KMS-11 (cell line): ENCODE results near the gene GAPDHS.

Experiments used
- H2AFZ ChIP-seq: fragments of 200-600 bp; sonication (generic); 2 replicates; pipeline ENCODE4 v1.6.1; 2016; ENCODE audit warnings: antibody characterized with exemption, mixed run types, low read depth
- H3K27ac ChIP-seq: fragments of 200-600 bp; sonication (generic); 2 replicates; pipeline ENCODE4 v1.6.1; 2016; ENCODE audit warnings: mild to moderate bottlenecking, mixed run types
- H3K27me3 ChIP-seq: fragments of 200-600 bp; sonication (generic); 2 replicates; pipeline ENCODE4 v1.6.1; 2017; ENCODE audit warnings: mild to moderate bottlenecking, low read depth, mixed run types, moderate library complexity; ENCODE audit not compliant: insufficient read depth
- H3K36me3 ChIP-seq: fragments of 200-600 bp; sonication (generic); 2 replicates; pipeline ENCODE4 v1.6.1; 2017; ENCODE audit warnings: mild to moderate bottlenecking, mixed run types; ENCODE audit not compliant: insufficient read depth
- H3K4me1 ChIP-seq: fragments of 200-600 bp; sonication (generic); 2 replicates; pipeline ENCODE4 v1.6.1; 2016; ENCODE audit warnings: mild to moderate bottlenecking, low read depth, mixed run types; ENCODE audit not compliant: poor library complexity, severe bottlenecking
- H3K4me2 ChIP-seq: fragments of 200-600 bp; sonication (generic); 2 replicates; pipeline ENCODE4 v1.7.0; 2016; ENCODE audit warnings: mild to moderate bottlenecking, mixed run types
- H3K4me3 ChIP-seq: fragments of 200-600 bp; sonication (generic); IDR thresholded peaks from 2 replicates; pipeline ENCODE4 v1.6.1; 2017; ENCODE audit warnings: low read depth, low read length, mixed read lengths; ENCODE audit not compliant: insufficient read depth
- H3K79me2 ChIP-seq: fragments of 200-600 bp; sonication (generic); 2 replicates; pipeline ENCODE4 v1.6.1; 2016; ENCODE audit warnings: low read depth, mixed run types; ENCODE audit not compliant: insufficient read depth
- H3K9ac ChIP-seq: fragments of 200-600 bp; sonication (generic); 2 replicates; pipeline ENCODE4 v1.6.1; 2016; ENCODE audit warnings: mild to moderate bottlenecking, mixed run types
- H4K20me1 ChIP-seq: fragments of 200-600 bp; sonication (generic); 2 replicates; pipeline ENCODE4 v1.6.1; 2016; ENCODE audit warnings: mild to moderate bottlenecking, mixed run types; ENCODE audit not compliant: insufficient read depth
- TF ChIP-seq, protein P1 (sequence below): fragments of 200-600 bp; sonication (generic); conservative IDR thresholded peaks from 2 replicates; pipeline ENCODE4 v1.6.1; 2017; ENCODE audit warnings: low read depth, mild to moderate bottlenecking, antibody characterized with exemption, low read length, moderate library complexity, mixed read lengths

GAPDHS gene

DNA sequence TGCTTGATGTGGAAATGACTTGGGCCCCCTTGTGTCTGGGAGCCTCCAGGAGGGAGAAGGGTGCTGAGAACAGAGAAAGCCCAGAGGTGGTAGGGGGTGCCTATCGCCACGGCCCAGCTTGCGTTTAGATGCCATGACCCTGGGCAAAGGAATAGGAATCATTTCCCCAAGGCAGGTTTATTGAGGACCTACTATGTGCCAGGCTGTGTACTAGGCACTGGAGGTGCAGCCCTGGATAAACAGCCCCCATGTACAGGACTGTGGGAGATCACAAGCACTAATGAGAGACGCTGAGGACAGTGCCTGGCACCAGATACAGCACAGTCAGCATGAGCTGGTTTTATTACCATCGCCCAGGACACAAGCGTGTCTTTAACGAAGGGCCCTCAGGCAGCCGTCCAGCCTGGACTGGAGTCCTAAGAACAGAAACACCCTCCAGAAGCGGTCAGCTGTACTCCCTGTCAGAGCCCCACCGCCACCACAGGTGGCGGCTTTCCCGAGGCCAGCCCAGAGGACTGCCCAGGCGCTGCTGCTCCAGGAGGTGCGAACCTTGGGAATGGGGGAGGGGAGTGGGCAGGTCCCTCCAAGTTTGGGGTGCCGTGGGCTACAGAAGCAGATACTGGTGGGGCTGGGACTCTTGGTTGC, 16.7 kb downstream of the GAPDHS start:
- no peaks in the 10 kb centered on the region for H4K20me1 ChIP-seq

DNA sequence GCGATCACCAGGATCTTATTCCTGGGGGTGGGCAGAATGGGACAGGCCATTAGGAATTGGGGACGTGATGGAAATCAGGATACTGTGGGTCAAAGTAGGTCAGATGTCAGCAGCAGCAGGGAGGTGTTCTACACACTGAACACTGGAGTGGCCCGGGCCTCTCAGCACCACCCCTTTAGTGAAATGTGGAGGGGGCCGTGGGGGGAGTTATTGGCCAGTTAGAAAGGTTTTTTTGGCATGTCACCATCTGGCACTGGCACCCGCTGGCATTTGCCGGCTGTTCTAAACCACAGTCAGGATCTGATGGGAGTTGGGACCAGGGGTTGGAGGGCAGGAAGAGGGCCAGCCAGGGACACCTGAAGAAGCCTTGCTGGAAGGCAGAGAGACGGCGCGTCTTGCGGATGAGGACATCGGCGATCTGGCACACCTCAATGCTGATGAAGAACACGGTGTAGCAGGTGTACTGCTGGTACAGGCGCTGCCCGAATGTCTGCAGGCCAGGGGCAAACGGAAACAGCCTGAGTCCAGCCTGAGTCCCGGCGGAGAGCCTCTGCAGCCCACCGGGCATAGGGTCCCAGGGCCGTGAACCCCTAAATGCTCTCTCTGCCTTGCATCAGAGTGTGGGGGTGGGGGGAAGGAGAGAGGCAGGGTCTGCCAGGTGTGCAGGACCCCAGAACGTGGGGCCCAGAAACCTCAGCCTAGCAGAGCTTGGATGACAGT, 18.0 kb downstream of the GAPDHS start:
- peaks cover 17% of the 10 kb centered on the region; the same call in 1 of the 2 replicates for H3K27me3 ChIP-seq
- no peak overlapping the region for H3K4me3 ChIP-seq
- TF ChIP-seq, protein P1, sequence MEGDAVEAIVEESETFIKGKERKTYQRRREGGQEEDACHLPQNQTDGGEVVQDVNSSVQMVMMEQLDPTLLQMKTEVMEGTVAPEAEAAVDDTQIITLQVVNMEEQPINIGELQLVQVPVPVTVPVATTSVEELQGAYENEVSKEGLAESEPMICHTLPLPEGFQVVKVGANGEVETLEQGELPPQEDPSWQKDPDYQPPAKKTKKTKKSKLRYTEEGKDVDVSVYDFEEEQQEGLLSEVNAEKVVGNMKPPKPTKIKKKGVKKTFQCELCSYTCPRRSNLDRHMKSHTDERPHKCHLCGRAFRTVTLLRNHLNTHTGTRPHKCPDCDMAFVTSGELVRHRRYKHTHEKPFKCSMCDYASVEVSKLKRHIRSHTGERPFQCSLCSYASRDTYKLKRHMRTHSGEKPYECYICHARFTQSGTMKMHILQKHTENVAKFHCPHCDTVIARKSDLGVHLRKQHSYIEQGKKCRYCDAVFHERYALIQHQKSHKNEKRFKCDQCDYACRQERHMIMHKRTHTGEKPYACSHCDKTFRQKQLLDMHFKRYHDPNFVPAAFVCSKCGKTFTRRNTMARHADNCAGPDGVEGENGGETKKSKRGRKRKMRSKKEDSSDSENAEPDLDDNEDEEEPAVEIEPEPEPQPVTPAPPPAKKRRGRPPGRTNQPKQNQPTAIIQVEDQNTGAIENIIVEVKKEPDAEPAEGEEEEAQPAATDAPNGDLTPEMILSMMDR: no peak
- H4K20me1 ChIP-seq: no peaks in the 10 kb centered on the region
- peaks cover 8% of the 10 kb centered on the region for H3K4me1 ChIP-seq
- H3K36me3 ChIP-seq: no peaks in the 10 kb centered on the region
- H2AFZ ChIP-seq: no peak overlapping the region
- H3K79me2 ChIP-seq: no peaks in the 10 kb centered on the region
- no peak overlapping the region for H3K9ac ChIP-seq
- no peak overlapping the region for H3K27ac ChIP-seq
- no peak overlapping the region for H3K4me2 ChIP-seq

More for the DNA sequence above, 16.7 kb downstream of the GAPDHS start:
- no peaks in the 10 kb centered on the region for H3K79me2 ChIP-seq
- TF ChIP-seq, protein P1: no peak
- no peak overlapping the region for H3K4me2 ChIP-seq
- H3K4me1 ChIP-seq: peaks cover 9% of the 10 kb centered on the region
- H3K4me3 ChIP-seq: no peak overlapping the region
- H3K27ac ChIP-seq: no peak overlapping the region
- no peak overlapping the region for H2AFZ ChIP-seq
- no peaks in the 10 kb centered on the region for H3K36me3 ChIP-seq
- H3K9ac ChIP-seq: no peak overlapping the region
- H3K27me3 ChIP-seq: peaks cover 14% of the 10 kb centered on the region; the same call in 1 of the 2 replicates

GRCh38 chr19:35552534-35553384, 19.5 kb downstream of the GAPDHS start:
- H4K20me1 ChIP-seq: no peaks in the 10 kb centered on the region
- no peaks in the 10 kb centered on the region for H3K36me3 ChIP-seq
- H3K4me1 ChIP-seq: no peaks in the 10 kb centered on the region
- TF ChIP-seq, protein P1: no peak
- H2AFZ ChIP-seq: no peak overlapping the region
- no peak overlapping the region for H3K27ac ChIP-seq
- no peak overlapping the region for H3K4me3 ChIP-seq
- no peaks in the 10 kb centered on the region for H3K79me2 ChIP-seq
- H3K4me2 ChIP-seq: no peak overlapping the region
- peaks cover 17% of the 10 kb centered on the region; the same call in 1 of the 2 replicates for H3K27me3 ChIP-seq
- no peak overlapping the region for H3K9ac ChIP-seq

GRCh38 chr19:35553385-35554000, 20.2 kb downstream of the GAPDHS start:
- TF ChIP-seq, protein P1: no peak
- Histone ChIP-seq H3K27me3 (peaks cover 17% of the 10 kb centered on the region; the same call in 1 of the 2 replicates), H3K27ac (no peak overlapping the region), H3K79me2 (no peaks in the 10 kb centered on the region), H3K9ac (no peak overlapping the region), H4K20me1 (no peaks in the 10 kb centered on the region), H3K36me3 (no peaks in the 10 kb centered on the region), H3K4me2 (no peak overlapping the region), H3K4me3 (no peak overlapping the region), H3K4me1 (no peaks in the 10 kb centered on the region), H2AFZ (no peak overlapping the region)
